Activated naive CD8-positive, alpha-beta T cell treated with anti-CD3 and anti-CD28 coated beads, Interleukin-2, amount 10 ng/mL, durations not matched to agents 7 days and 5 days (primary cell): Measurements from ENCODE around the gene SPDYE9. TPM values are rescaled to one million over a fixed set of nuclear protein-coding genes. Genes with fewer than 3 reads are reported as not detected.
"Not testable (repeated sequence)": the region's sequence is repeated elsewhere in the genome, so short reads cannot be mapped to it uniquely, and the experiment has no call there.

Experiments
- ATAC-seq: fragments of 150-1000 bp; cut with Tn5 transposase; one replicate; pipeline ENCODE4 v1.10.0; 2021; ENCODE audit warnings: low read depth, moderate library complexity
- POLR2A ChIA-PET: fragments of 350-600 bp; sonication (Branson Sonifier 250); formaldehyde crosslinking; loops from one replicate; lab custom pipeline; 2021; ENCODE audit warnings: antibody characterized with exemption; lab: Charles Lee
- DNase-seq: peaks from one replicate; pipeline ENCODE4 v3.0.0; 2021
- H3K27ac Mint-ChIP-seq: one replicate; pipeline ENCODE4 v1.8.0; 2022; ENCODE audit warnings: mild to moderate bottlenecking, mixed read lengths
- H3K27me3 Mint-ChIP-seq: one replicate; pipeline ENCODE4 v1.8.0; 2022; ENCODE audit warnings: mild to moderate bottlenecking, moderate library complexity, mixed read lengths
- H3K36me3 Mint-ChIP-seq: one replicate; pipeline ENCODE4 v1.8.0; 2021; ENCODE audit warnings: mild to moderate bottlenecking, mixed read lengths
- H3K4me1 Mint-ChIP-seq: one replicate; pipeline ENCODE4 v1.8.0; 2021; ENCODE audit warnings: mixed read lengths
- H3K4me3 Mint-ChIP-seq: one replicate; pipeline ENCODE4 v1.8.0; 2022; ENCODE audit warnings: mild to moderate bottlenecking, moderate library complexity, mixed read lengths
- H3K9me3 Mint-ChIP-seq: one replicate; pipeline ENCODE4 v1.8.0; 2021; ENCODE audit warnings: mixed read lengths
- total RNA-seq, 2 experiments: library from RNA; stranded (reverse); gene quantifications; one replicate each; pipeline ENCODE4 v1.2.3, GENCODE V29; 2021

The SPDYE9 gene, protein sequence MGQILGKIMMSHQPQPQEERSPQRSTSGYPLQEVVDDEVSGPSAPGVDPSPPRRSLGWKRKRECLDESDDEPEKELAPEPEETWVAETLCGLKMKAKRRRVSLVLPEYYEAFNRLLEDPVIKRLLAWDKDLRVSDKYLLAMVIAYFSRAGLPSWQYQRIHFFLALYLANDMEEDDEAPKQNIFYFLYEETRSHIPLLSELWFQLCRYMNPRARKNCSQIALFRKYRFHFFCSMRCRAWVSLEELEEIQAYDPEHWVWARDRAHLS
- not detected for total RNA-seq

- ATAC-seq, H3K9me3 Mint-ChIP-seq, DNase-seq, H3K4me1 Mint-ChIP-seq, H3K27me3 Mint-ChIP-seq, H3K36me3 Mint-ChIP-seq, H3K27ac Mint-ChIP-seq, H3K4me3 Mint-ChIP-seq, POLR2A ChIA-PET: not testable (repeated sequence)
These were observed at the start of gene SPDYE9 for GRCh38 chr7:73085938-73086337. Gene SPDYE9, minus strand, starts transcription at chr7:73086038. Its CDS starts 1,800 bp downstream, at chr7:73084238.

DNA sequence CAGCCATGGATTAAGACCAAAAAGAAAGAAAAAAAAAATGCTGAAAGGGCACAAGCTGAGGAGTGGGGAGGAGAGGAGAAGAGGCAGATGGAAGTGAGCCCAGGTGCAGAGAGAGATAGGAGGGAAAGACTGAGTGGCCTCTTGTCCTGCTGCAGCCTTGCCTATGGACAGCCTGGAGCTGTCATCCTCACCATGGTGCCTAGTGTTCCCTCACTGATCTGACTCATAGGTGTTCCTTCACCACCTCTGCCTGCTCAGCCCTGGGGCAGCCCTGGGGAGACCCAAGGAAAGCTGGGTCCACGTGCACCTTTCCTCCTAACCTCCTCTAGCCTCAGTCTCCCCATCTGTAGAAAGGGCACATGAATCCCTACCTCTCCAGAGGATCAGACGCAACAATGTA lies 49.0 kb upstream of the SPDYE9 start:
- H3K4me1 Mint-ChIP-seq, POLR2A ChIA-PET, H3K27ac Mint-ChIP-seq, ATAC-seq, H3K27me3 Mint-ChIP-seq, H3K9me3 Mint-ChIP-seq, H3K4me3 Mint-ChIP-seq, H3K36me3 Mint-ChIP-seq, DNase-seq: not testable (repeated sequence)

DNA sequence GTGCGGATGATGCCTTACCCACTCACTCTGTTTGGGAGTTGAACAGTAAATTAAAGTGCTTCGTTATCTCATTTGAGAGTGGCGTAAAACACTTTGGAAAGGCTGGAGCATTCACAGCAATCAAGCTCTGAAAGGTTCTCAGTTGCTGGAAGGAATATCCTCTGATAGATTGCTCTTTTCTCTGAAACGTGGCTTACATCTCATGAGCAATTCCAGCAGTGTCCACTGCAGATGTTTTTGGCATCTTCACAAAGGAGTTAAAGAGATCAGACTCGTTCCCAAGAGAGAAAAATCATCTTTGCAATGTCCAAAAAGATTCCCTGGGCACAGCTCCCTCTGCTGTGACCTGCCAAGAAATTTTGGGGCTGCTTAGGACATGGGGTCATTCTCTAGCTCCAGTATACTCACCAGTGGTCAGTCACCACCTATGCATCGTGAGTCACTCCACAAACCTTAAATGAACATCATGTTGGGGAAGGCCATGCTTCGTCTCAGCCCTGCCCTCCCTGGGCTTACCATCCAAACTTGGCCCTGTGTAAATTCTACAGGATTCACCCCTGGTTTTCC lies 46.9 kb upstream of the SPDYE9 start:
- H3K36me3 Mint-ChIP-seq, H3K4me3 Mint-ChIP-seq, POLR2A ChIA-PET, ATAC-seq, H3K27me3 Mint-ChIP-seq, H3K27ac Mint-ChIP-seq, H3K4me1 Mint-ChIP-seq, DNase-seq, H3K9me3 Mint-ChIP-seq: not testable (repeated sequence)

GRCh38 chr7:73130612-73131011 lies 44.8 kb upstream of the SPDYE9 start:
- H3K27ac Mint-ChIP-seq, ATAC-seq, H3K4me3 Mint-ChIP-seq, H3K27me3 Mint-ChIP-seq, POLR2A ChIA-PET, DNase-seq, H3K4me1 Mint-ChIP-seq, H3K36me3 Mint-ChIP-seq, H3K9me3 Mint-ChIP-seq: not testable (repeated sequence)

GRCh38 chr7:73124126-73124525 lies 38.3 kb upstream of the SPDYE9 start:
- H3K4me3 Mint-ChIP-seq, H3K36me3 Mint-ChIP-seq, H3K9me3 Mint-ChIP-seq, DNase-seq, POLR2A ChIA-PET, H3K4me1 Mint-ChIP-seq, H3K27ac Mint-ChIP-seq, ATAC-seq, H3K27me3 Mint-ChIP-seq: not testable (repeated sequence)

DNA sequence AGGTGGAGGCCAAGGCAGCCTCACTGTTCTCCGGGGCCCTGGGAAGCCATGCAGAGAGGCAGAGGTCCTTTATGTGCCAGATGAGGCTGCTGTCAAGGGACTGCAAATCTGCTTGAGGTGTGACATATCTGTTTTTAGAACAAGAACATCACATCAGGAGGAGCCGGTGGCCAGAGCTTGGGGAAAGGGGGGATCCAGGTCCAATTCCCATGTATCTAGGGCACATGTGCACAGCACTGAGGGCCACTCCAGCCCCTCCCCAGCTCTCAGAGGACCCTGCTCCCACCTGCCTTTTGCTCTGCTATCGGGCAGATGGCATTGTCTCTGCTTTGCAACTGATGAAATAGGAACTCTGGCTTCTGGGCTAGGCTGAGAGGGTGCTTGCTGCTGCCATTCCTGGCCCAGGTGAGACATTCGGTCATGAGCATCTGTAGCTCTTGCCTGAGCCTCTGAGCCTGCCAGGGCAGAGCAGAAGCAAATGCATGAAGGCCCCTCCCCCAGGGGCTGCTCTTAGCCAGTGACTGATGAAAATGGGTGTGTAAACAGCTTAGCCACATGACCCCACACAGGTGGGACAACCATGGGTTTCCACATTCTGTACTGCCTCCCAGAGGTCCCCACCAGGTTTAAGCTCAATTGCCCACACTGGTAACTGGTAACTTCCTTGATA lies 37.1 kb upstream of the SPDYE9 start:
- H3K9me3 Mint-ChIP-seq, ATAC-seq, DNase-seq, H3K4me3 Mint-ChIP-seq, H3K27ac Mint-ChIP-seq, H3K36me3 Mint-ChIP-seq, H3K27me3 Mint-ChIP-seq, POLR2A ChIA-PET, H3K4me1 Mint-ChIP-seq: not testable (repeated sequence)

DNA sequence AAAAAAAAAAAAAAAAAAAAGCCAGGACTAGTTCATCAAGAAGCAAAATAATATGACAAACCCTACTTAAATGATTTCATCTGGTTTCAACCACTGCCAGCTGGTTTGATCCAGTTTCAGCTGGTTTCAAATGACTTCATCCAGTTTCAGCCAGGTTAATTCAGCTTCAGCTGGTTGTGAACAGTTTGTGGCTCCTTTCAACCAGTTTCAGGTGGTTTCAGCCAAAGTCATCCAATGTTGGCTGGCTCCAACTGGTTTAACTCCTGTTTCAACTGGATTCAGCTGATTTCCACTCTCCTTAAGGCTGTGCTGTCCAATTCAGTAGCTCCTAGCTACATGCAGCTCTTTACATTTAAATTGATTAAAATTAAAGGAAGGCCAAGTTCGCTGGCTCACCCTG lies 32.3 kb upstream of the SPDYE9 start:
- H3K27ac Mint-ChIP-seq, H3K4me1 Mint-ChIP-seq, POLR2A ChIA-PET, H3K9me3 Mint-ChIP-seq, H3K27me3 Mint-ChIP-seq, ATAC-seq, H3K36me3 Mint-ChIP-seq, H3K4me3 Mint-ChIP-seq, DNase-seq: not testable (repeated sequence)

DNA sequence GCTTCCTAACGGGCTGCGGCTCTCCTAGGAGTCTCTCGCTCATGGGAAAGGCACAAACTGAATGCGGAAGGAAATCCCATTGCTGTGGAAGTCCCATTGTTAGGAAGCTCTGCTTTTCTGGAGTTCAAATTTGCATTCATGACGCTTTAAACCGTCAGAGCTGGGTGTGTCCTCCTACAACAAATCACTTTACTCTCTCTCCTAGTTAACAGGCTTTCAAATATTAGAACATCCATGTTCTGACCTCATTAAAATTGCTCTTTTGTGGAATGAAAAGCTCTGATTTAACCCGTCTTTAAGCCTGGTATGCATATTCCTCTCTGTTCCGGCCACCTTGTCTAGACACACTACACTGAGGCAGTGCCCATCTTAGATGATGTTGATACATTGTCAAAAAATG lies 28.0 kb downstream of the SPDYE9 start, which contains the start of gene SPDYE11:
Gene SPDYE11, minus strand, starts transcription at position 101 of the 400 bp plus-strand sequence. CDS start 1,800 bp downstream, outside the sequence.
- H3K4me1 Mint-ChIP-seq, DNase-seq, H3K27me3 Mint-ChIP-seq, H3K4me3 Mint-ChIP-seq, H3K36me3 Mint-ChIP-seq, H3K9me3 Mint-ChIP-seq, ATAC-seq, POLR2A ChIA-PET, H3K27ac Mint-ChIP-seq: not testable (repeated sequence)

DNA sequence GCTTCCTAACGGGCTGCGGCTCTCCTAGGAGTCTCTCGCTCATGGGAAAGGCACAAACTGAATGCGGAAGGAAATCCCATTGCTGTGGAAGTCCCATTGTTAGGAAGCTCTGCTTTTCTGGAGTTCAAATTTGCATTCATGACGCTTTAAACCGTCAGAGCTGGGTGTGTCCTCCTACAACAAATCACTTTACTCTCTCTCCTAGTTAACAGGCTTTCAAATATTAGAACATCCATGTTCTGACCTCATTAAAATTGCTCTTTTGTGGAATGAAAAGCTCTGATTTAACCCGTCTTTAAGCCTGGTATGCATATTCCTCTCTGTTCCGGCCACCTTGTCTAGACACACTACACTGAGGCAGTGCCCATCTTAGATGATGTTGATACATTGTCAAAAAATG lies 56.2 kb downstream of the SPDYE9 start, which contains the start of gene SPDYE8:
Gene SPDYE8, minus strand, starts transcription at position 101 of the 400 bp plus-strand sequence. CDS start 1,800 bp downstream, outside the sequence.
- POLR2A ChIA-PET, H3K36me3 Mint-ChIP-seq, H3K27me3 Mint-ChIP-seq, H3K9me3 Mint-ChIP-seq, H3K27ac Mint-ChIP-seq, H3K4me1 Mint-ChIP-seq, DNase-seq, H3K4me3 Mint-ChIP-seq, ATAC-seq: not testable (repeated sequence)

Other genes with a start within 250 kb of the SPDYE9 start
- gene POM121, start 160.9 kb downstream of the SPDYE9 start, total RNA-seq, result 10 to 100 TPM; 58.2 to 60.9 TPM
- gene TRIM74, start 116.6 kb downstream of the SPDYE9 start, total RNA-seq, result 1 to 10 TPM; 1.6 to 2.5 TPM
- gene SPDYE8, start 56.3 kb downstream of the SPDYE9 start, total RNA-seq, result not detected
- gene SPDYE11, start 28.1 kb downstream of the SPDYE9 start, total RNA-seq, result not detected
- gene NSUN5, start 222.8 kb upstream of the SPDYE9 start, total RNA-seq, result 10 to 100 TPM; 51.5 to 59.9 TPM
- not detected for gene TRIM50, start 242.0 kb upstream of the SPDYE9 start, total RNA-seq
- gene FKBP6, start 242.1 kb upstream of the SPDYE9 start, total RNA-seq, result not detected